ENCODE results near the gene CFAP20DC. TPM values are rescaled to one million over a fixed set of nuclear protein-coding genes. Genes with fewer than 3 reads are reported as not detected.
"Not testable (repeated sequence)": the region's sequence is repeated elsewhere in the genome, so short reads cannot be mapped to it uniquely, and the experiment has no call there.

Gene CFAP20DC
- total RNA-seq, 2 donors from 2014 or later, result 0.33 to 1.0 TPM

DNA sequence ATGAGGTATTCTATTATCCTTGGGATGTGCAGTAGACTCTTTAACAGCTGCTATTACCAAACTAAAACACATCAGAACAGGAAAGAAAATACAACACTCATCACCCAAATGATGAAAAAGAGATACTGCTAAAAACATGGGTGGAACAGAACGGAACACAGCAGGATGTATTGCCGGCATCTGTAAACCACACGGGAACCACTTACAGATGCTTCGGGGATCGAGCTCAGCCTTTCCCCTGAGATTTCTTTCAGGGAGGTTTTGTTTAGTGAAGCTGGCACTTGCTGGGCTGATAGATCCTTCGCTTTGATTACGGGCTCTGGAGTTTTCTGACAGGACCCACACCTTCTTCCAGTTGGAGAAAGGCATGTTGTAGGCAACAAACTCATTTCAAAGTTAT, 201.0 kb downstream of the CFAP20DC start:
- H3K27ac ChIP-seq, result no peak overlapping the region
- no peak overlapping the region for H3K4me3 ChIP-seq
- DNase-seq (no peak), ATAC-seq (no peak)
- no peaks in the 10 kb centered on the region for H3K27me3 ChIP-seq
- H3K36me3 ChIP-seq (replicated peaks in 1 of 2; ENCODE audit: insufficient read depth in 1 of 2, low read depth in 2 of 2), result no peaks in the 10 kb centered on the region
- H3K9me3 ChIP-seq, result no peaks in the 10 kb centered on the region
- 72 to 88% methylated on average over 7 of the region's 7 CpGs for WGBS, 2 donors
- no peak for TF ChIP-seq CTCF (IDR thresholded peaks at IDR 0.05)
- H3K4me1 ChIP-seq, result no peaks in the 10 kb centered on the region
- intact Hi-C loops (cut with DNase I), result no loop called here

- H3K36me3 ChIP-seq (replicated peaks in 1 of 2; ENCODE audit: insufficient read depth in 1 of 2, low read depth in 2 of 2); H3K4me1 ChIP-seq; H3K27me3 ChIP-seq; ATAC-seq; H3K27ac ChIP-seq; H3K9me3 ChIP-seq; H3K4me3 ChIP-seq; intact Hi-C loops (cut with DNase I); DNase-seq: not testable (repeated sequence)
- 83 to 87% methylated on average over 8 to 15 of the region's 34 CpGs for WGBS, 2 donors
These were observed 207.6 kb downstream of the CFAP20DC start for GRCh38 chr3:58842050-58842747.

- H3K27ac ChIP-seq, result no peak overlapping the region
- TF ChIP-seq POLR2A (IDR thresholded peaks at IDR 0.05) (no peak), CTCF (IDR thresholded peaks at IDR 0.05) (no peak)
- ATAC-seq (no peak), DNase-seq (no peak)
- no peak overlapping the region for H3K4me3 ChIP-seq
- no peaks in the 10 kb centered on the region for H3K9me3 ChIP-seq
- H3K4me1 ChIP-seq, result no peaks in the 10 kb centered on the region
- no peaks in the 10 kb centered on the region for H3K36me3 ChIP-seq (replicated peaks in 1 of 2; ENCODE audit: insufficient read depth in 1 of 2, low read depth in 2 of 2)
- no peaks in the 10 kb centered on the region for H3K27me3 ChIP-seq
- intact Hi-C loops (cut with DNase I), result no loop called here
These were observed 208.9 kb downstream of the CFAP20DC start for GRCh38 chr3:58840949-58841348.

DNA sequence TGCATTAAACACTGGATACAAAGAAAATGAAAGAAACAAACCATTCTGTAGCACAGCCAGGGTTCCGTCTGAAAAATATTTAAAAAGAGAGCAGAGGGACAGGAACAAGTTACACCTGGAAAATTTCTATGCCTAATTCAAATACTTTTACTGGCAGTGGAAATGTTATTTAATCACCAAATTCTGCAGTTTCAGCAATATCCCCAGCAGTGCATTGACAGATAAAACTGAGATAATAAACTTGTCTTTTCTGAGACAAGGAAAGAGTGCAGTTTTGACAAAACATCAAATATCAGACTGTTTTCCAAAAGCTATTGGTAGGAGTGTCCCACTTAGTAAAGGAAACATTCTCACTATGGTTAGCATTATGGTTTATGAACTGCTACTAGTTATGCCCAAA, 209.9 kb downstream of the CFAP20DC start:
- no peaks in the 10 kb centered on the region for H3K9me3 ChIP-seq
- WGBS, 2 donors, result 80 to 88% methylated on average over 1 of the region's 1 CpG
- TF ChIP-seq CTCF (IDR thresholded peaks at IDR 0.05), result no peak
- TF ChIP-seq POLR2A (IDR thresholded peaks at IDR 0.05), result no peak
- H3K27ac ChIP-seq, result no peak overlapping the region
- ATAC-seq (no peak), DNase-seq (no peak)
- intact Hi-C loops (cut with DNase I), result no loop called here
- H3K27me3 ChIP-seq, result no peaks in the 10 kb centered on the region
- H3K4me3 ChIP-seq, result no peak overlapping the region
- H3K36me3 ChIP-seq (replicated peaks in 1 of 2; ENCODE audit: insufficient read depth in 1 of 2, low read depth in 2 of 2), result no peaks in the 10 kb centered on the region
- H3K4me1 ChIP-seq, result no peaks in the 10 kb centered on the region

DNA sequence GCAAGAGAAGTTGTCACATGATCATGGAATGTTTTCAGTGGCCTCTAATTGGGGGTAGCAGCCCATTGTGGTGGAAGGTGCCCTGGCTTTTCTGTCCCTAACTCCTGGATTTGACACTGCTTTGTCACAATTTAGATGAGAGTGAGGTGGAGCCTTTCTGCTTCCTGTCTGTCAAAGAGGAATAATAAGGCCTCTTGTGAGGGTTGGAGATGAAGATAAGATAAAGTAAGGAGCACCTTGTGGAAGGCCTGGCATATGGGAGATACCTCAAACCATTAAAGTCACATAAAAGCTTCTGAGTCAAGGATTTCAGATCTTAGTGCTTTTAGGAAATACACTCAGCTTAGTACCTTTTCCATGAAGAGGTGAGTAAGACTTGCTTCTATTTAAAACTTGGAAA, 210.6 kb downstream of the CFAP20DC start:
- TF ChIP-seq POLR2A (IDR thresholded peaks at IDR 0.05) (no peak), CTCF (IDR thresholded peaks at IDR 0.05) (no peak)
- ATAC-seq (no peak), DNase-seq (no peak)
- intact Hi-C loops (cut with DNase I), result no loop called here
- Histone ChIP-seq H3K27ac (no peak overlapping the region), H3K27me3 (no peaks in the 10 kb centered on the region), H3K4me1 (no peaks in the 10 kb centered on the region), H3K36me3 (replicated peaks in 1 of 2; ENCODE audit: insufficient read depth in 1 of 2, low read depth in 2 of 2) (no peaks in the 10 kb centered on the region), H3K9me3 (no peaks in the 10 kb centered on the region), H3K4me3 (no peak overlapping the region)
